ENCODE results near the gene MAP3K9. TPM values are rescaled to one million over a fixed set of nuclear protein-coding genes. Genes with fewer than 3 reads are reported as not detected.

MAP3K9 gene
- total RNA-seq, 1 donor from 2014 or later, result 10.1 TPM

GRCh38 chr14:70759398-70759797 lies 49.9 kb downstream of the MAP3K9 start:
- intact Hi-C loops (cut with micrococcal nuclease), result loop anchor here (5.0 kb wide), 1 partner anchor 58 kb away; no protein-coding TSS in a partner anchor
- no peak overlapping the region for H3K27ac Mint-ChIP-seq
- H3K9me3 Mint-ChIP-seq, result no peaks in the 10 kb centered on the region
- no peak overlapping the region for H3K4me3 Mint-ChIP-seq
- DNase-seq, result no peak
- no peaks in the 10 kb centered on the region for H3K4me1 Mint-ChIP-seq
- ChIA-PET CTCF (no interaction called here), POLR2A (no interaction called here)
- no peak for TF ChIP-seq CTCF (IDR thresholded peaks at IDR 0.05)
- H3K27me3 Mint-ChIP-seq, result no peaks in the 10 kb centered on the region
- H3K36me3 Mint-ChIP-seq (ENCODE audit: low read depth), result peaks cover 51% of the 10 kb centered on the region
- no peak for ATAC-seq (ENCODE audit: low read depth)

GRCh38 chr14:70755655-70756054 lies 53.7 kb downstream of the MAP3K9 start:
- Mint-ChIP-seq H3K9me3 (no peaks in the 10 kb centered on the region), H3K4me1 (no peaks in the 10 kb centered on the region), H3K27me3 (no peaks in the 10 kb centered on the region), H3K36me3 (ENCODE audit: low read depth) (peaks cover 60% of the 10 kb centered on the region), H3K4me3 (no peak overlapping the region), H3K27ac (no peak overlapping the region)
- no peak for TF ChIP-seq CTCF (IDR thresholded peaks at IDR 0.05)
- intact Hi-C loops (cut with micrococcal nuclease), result loop anchor here (5.0 kb wide), 1 partner anchor 62 kb away; no protein-coding TSS in a partner anchor
- ChIA-PET CTCF (no interaction called here), POLR2A (no interaction called here)
- no peak for ATAC-seq (ENCODE audit: low read depth)
- DNase-seq, result no peak

GRCh38 chr14:70754991-70755390 lies 54.3 kb downstream of the MAP3K9 start:
- CTCF ChIA-PET, result no interaction called here
- H3K4me1 Mint-ChIP-seq, result no peaks in the 10 kb centered on the region
- ATAC-seq (ENCODE audit: low read depth) (no peak), DNase-seq (no peak)
- no peaks in the 10 kb centered on the region for H3K27me3 Mint-ChIP-seq
- H3K36me3 Mint-ChIP-seq (ENCODE audit: low read depth), result peaks cover 58% of the 10 kb centered on the region
- intact Hi-C loops (cut with micrococcal nuclease), result loop anchor here (5.0 kb wide), 1 partner anchor 62 kb away; no protein-coding TSS in a partner anchor
- POLR2A ChIA-PET, result no interaction called here
- H3K27ac Mint-ChIP-seq, result no peak overlapping the region
- TF ChIP-seq CTCF (IDR thresholded peaks at IDR 0.05), result no peak
- H3K4me3 Mint-ChIP-seq, result no peak overlapping the region
- no peaks in the 10 kb centered on the region for H3K9me3 Mint-ChIP-seq

GRCh38 chr14:70753518-70753953 lies 55.8 kb downstream of the MAP3K9 start:
- H3K36me3 Mint-ChIP-seq (ENCODE audit: low read depth), result peaks cover 64% of the 10 kb centered on the region
- no peak overlapping the region for H3K27ac Mint-ChIP-seq
- POLR2A ChIA-PET, result no interaction called here
- DNase-seq (no peak), ATAC-seq (ENCODE audit: low read depth) (no peak)
- intact Hi-C loops (cut with micrococcal nuclease), result no loop called here
- CTCF ChIA-PET, result no interaction called here
- H3K27me3 Mint-ChIP-seq, result no peaks in the 10 kb centered on the region
- H3K9me3 Mint-ChIP-seq, result no peaks in the 10 kb centered on the region
- H3K4me1 Mint-ChIP-seq, result no peaks in the 10 kb centered on the region
- H3K4me3 Mint-ChIP-seq, result no peak overlapping the region
- TF ChIP-seq CTCF (IDR thresholded peaks at IDR 0.05), result no peak

- CTCF ChIA-PET, result no interaction called here
- H3K27me3 Mint-ChIP-seq, result no peaks in the 10 kb centered on the region
- H3K4me1 Mint-ChIP-seq, result no peaks in the 10 kb centered on the region
- no peak for TF ChIP-seq CTCF (IDR thresholded peaks at IDR 0.05)
- H3K36me3 Mint-ChIP-seq (ENCODE audit: low read depth), result peaks cover 79% of the 10 kb centered on the region
- ATAC-seq (ENCODE audit: low read depth) (no peak), DNase-seq (no peak)
- H3K27ac Mint-ChIP-seq, result no peak overlapping the region
- POLR2A ChIA-PET, result no interaction called here
- intact Hi-C loops (cut with micrococcal nuclease), result no loop called here
- no peaks in the 10 kb centered on the region for H3K9me3 Mint-ChIP-seq
- no peak overlapping the region for H3K4me3 Mint-ChIP-seq
These were observed 60.9 kb downstream of the MAP3K9 start for GRCh38 chr14:70748422-70748821.

All from activated B cell treated with CpG ODN at 0.5 μM for 24 hours (primary cell).